B cell (primary cell): ENCODE measurements around the gene MAP3K13. TPM values are rescaled to one million over a fixed set of nuclear protein-coding genes. Genes with fewer than 3 reads are reported as not detected.

Source experiments
- ATAC-seq: fragments of 200-7000 bp; cut with Tn5 transposase; one replicate; pipeline ENCODE4 v1.10.0; 2021; ENCODE audit warnings: low read depth, mild to moderate bottlenecking, moderate number of reproducible peaks, moderate library complexity
- CTCF ChIA-PET: fragments of 350-600 bp; sonication (Branson Sonifier 250); formaldehyde crosslinking; loops from one replicate; lab custom pipeline; 2021; ENCODE audit warnings: antibody characterized with exemption, inconsistent platforms; lab: Charles Lee
- POLR2A ChIA-PET: fragments of 350-600 bp; sonication (Branson Sonifier 250); formaldehyde crosslinking; loops from one replicate; lab custom pipeline; 2021; ENCODE audit warnings: antibody characterized with exemption; lab: Charles Lee
- DNase-seq: peaks from one replicate; pipeline ENCODE4 v3.0.0; 2013
- H2AFZ ChIP-seq: 2 replicates; pipeline ENCODE4 v1.6.1; 2012; ENCODE audit warnings: mild to moderate bottlenecking, low read depth, low read length; ENCODE audit not compliant: insufficient read depth, poor library complexity, severe bottlenecking
- H3K27ac ChIP-seq, 2 donors: 1 replicate in 1 of 2; 2 replicates in 1 of 2; pipeline ENCODE4 v1.5.1; 2012 to 2013; ENCODE audit warnings: low read length in 2 of 2, mild to moderate bottlenecking in 2 of 2, moderate library complexity in 1 of 2
- H3K27me3 ChIP-seq, 4 experiments: fragments of 200-600 bp in 1 of 4; sonication (generic) in 1 of 4; replicated peaks in 1 of 4; 1 replicate in 2 of 4; 2 replicates in 2 of 4; pipeline versions ENCODE4 v1.6.1 to v1.7.0; 2013 to 2016; ENCODE audit warnings: low read length in 3 of 4, mild to moderate bottlenecking in 2 of 4, mixed read lengths in 1 of 4, moderate library complexity in 1 of 4; ENCODE audit not compliant: insufficient read depth in 4 of 4, control insufficient read depth in 3 of 4; ENCODE audit errors: control extremely low read depth in 1 of 4
- H3K36me3 ChIP-seq, 2 experiments: replicated peaks in 1 of 2; 1 replicate in 1 of 2; 2 replicates in 1 of 2; pipeline versions ENCODE4 v1.6.1 to v1.7.1; 2013; ENCODE audit warnings: low read length in 1 of 2; ENCODE audit not compliant: insufficient read depth in 2 of 2, control insufficient read depth in 1 of 2; ENCODE audit errors: control extremely low read depth in 1 of 2, extremely low read depth in 1 of 2
- H3K4me1 ChIP-seq, 2 donors: fragments of 200-600 bp in 1 of 2; sonication (generic) in 1 of 2; 1 replicate in 1 of 2; 2 replicates in 1 of 2; pipeline versions ENCODE4 v1.5.1 to v1.6.1; 2013 to 2017; ENCODE audit warnings: low read length in 2 of 2; ENCODE audit not compliant: control insufficient read depth in 2 of 2, insufficient read depth in 2 of 2
- H3K4me2 ChIP-seq: replicated peaks from 2 replicates; pipeline ENCODE3; 2012; ENCODE audit warnings: mild to moderate bottlenecking, low read depth, low read length; ENCODE audit not compliant: poor library complexity, severe bottlenecking
- H3K4me3 ChIP-seq, 5 experiments: fragments of 200-600 bp in 1 of 5; sonication (generic) in 1 of 5; 1 replicate in 3 of 5; 2 replicates in 2 of 5; pipeline versions ENCODE4 v1.5.1 to v1.7.0; 2011 to 2016; ENCODE audit warnings: low read length in 4 of 5, mild to moderate bottlenecking in 4 of 5, low read depth in 2 of 5, control low read depth in 1 of 5, moderate library complexity in 1 of 5; ENCODE audit not compliant: insufficient read depth in 1 of 5; ENCODE audit errors: control extremely low read depth in 1 of 5, extremely low read depth in 1 of 5
- H3K79me2 ChIP-seq: fragments of 200-600 bp; sonication (generic); one replicate; pipeline ENCODE4 v1.6.0; 2016; ENCODE audit warnings: low read length; ENCODE audit not compliant: control insufficient read depth, insufficient read depth
- H3K9ac ChIP-seq: fragments of 200-600 bp; sonication (generic); 2 replicates; pipeline ENCODE4 v1.6.1; 2017; ENCODE audit warnings: mild to moderate bottlenecking, low read length, moderate library complexity
- H3K9me3 ChIP-seq, 3 donors: one replicate each; pipeline versions ENCODE4 v1.6.1 to v1.7.1; 2013; ENCODE audit warnings: low read length in 2 of 3; ENCODE audit not compliant: control insufficient read depth in 2 of 3, insufficient read depth in 1 of 3; ENCODE audit errors: control extremely low read depth in 1 of 3
- H4K20me1 ChIP-seq: 2 replicates; pipeline ENCODE4 v1.6.0; 2012; ENCODE audit warnings: mild to moderate bottlenecking, low read length; ENCODE audit not compliant: insufficient read depth, control insufficient read depth, poor library complexity, severe bottlenecking
- H3K27ac Mint-ChIP-seq: one replicate; pipeline ENCODE4 v1.8.0; 2021; ENCODE audit warnings: mixed read lengths
- H3K27me3 Mint-ChIP-seq: one replicate; pipeline ENCODE4 v1.8.0; 2021; ENCODE audit warnings: mixed read lengths
- H3K4me1 Mint-ChIP-seq: one replicate; pipeline ENCODE4 v1.8.0; 2021; ENCODE audit warnings: mixed read lengths
- H3K4me3 Mint-ChIP-seq: one replicate; pipeline ENCODE4 v1.8.0; 2021; ENCODE audit warnings: mixed read lengths
- H3K9me3 Mint-ChIP-seq: one replicate; pipeline ENCODE4 v1.8.0; 2022; ENCODE audit warnings: mixed read lengths; ENCODE audit not compliant: insufficient read depth
- EZH2 ChIP-seq: IDR thresholded peaks from 2 replicates; pipeline ENCODE4 v1.6.1; 2012; ENCODE audit warnings: borderline replicate concordance, low read depth, mild to moderate bottlenecking, moderate library complexity, low read length; ENCODE audit not compliant: insufficient read depth, poor library complexity, severe bottlenecking
- WGBS: methylation state at CpG from one replicate; pipeline ENCODE4 v1.1.5; 2013; ENCODE audit warnings: missing lambda C conversion rate; ENCODE audit not compliant: insufficient coverage; 5-methylcytosine and 5-hydroxymethylcytosine counted together
- intact Hi-C: fragments of 100-400 bp; cut with micrococcal nuclease; formaldehyde crosslinking; loops from one replicate; pipeline ENCODE4 v1.10.0; 2022
- polyA plus RNA-seq: library from polyadenylated mRNA; depleted of rRNA; stranded (reverse); fragments of >200 nt; gene quantifications from 2 replicates; pipeline ENCODE4 v1.2.3, GENCODE V29; 2012
- total RNA-seq, 2 donors: library from RNA; stranded (reverse); fragments of 120-200 nt in 1 of 2; gene quantifications; 1 replicate in 1 of 2; 2 replicates in 1 of 2; pipeline versions ENCODE4 v1.2.3 to v1.2.4, GENCODE V29; 2013 to 2022
- TF ChIP-seq, protein P1 (sequence below): fragments of 200-600 bp; IDR thresholded peaks from one replicate; pipeline ENCODE4 v1.8.0; 2022; ENCODE audit warnings: antibody characterized with exemption, mild to moderate bottlenecking

Gene MAP3K13
- total and polyA plus RNA-seq, 2 donors (not counting 1 experiment from before 2014, with no cell fraction given) = 5.7 to 9.2 TPM

DNA sequence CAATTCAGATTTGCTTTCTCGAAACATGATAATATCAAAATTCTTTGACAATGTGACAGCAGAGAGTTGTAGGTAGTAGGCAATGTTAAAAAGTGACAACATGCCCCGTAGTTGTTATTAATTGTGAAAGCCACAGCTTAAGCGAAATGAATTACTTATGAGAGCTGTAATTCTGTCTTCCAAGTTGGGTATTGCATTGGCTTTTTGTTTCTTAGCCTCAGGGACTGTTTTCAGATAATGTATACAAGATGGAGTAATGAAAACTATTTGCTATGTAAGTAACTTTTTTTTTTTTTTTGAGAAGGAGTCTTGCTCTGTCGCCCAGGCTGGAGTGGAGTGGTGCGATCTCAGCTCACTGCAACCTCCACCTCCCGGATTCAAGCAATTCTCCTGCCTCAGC, 43.1 kb upstream of the MAP3K13 start:
- no peak for DNase-seq
- Histone ChIP-seq H3K4me2 (no peak overlapping the region), H3K27me3 (peaks cover 0 to 3% (median 3%) of the 10 kb centered on the region in 4 experiments), H3K4me3 (no peak overlapping the region), H3K79me2 (no peaks in the 10 kb centered on the region), H3K4me1 (no peaks in the 10 kb centered on the region), H4K20me1 (no peaks in the 10 kb centered on the region), H3K36me3 (no peaks in the 10 kb centered on the region), H3K9ac (no peak overlapping the region), H2AFZ (no peak overlapping the region), H3K27ac (no peak overlapping the region), H3K9me3 (no peaks in the 10 kb centered on the region)
- no peak for ATAC-seq
- POLR2A ChIA-PET = no interaction called here
- TF ChIP-seq EZH2 = no peak
- TF ChIP-seq, protein P1, sequence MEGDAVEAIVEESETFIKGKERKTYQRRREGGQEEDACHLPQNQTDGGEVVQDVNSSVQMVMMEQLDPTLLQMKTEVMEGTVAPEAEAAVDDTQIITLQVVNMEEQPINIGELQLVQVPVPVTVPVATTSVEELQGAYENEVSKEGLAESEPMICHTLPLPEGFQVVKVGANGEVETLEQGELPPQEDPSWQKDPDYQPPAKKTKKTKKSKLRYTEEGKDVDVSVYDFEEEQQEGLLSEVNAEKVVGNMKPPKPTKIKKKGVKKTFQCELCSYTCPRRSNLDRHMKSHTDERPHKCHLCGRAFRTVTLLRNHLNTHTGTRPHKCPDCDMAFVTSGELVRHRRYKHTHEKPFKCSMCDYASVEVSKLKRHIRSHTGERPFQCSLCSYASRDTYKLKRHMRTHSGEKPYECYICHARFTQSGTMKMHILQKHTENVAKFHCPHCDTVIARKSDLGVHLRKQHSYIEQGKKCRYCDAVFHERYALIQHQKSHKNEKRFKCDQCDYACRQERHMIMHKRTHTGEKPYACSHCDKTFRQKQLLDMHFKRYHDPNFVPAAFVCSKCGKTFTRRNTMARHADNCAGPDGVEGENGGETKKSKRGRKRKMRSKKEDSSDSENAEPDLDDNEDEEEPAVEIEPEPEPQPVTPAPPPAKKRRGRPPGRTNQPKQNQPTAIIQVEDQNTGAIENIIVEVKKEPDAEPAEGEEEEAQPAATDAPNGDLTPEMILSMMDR = no peak
- intact Hi-C loops = no loop called here
- peaks cover 5% of the 10 kb centered on the region for H3K27me3 Mint-ChIP-seq
- no peaks in the 10 kb centered on the region for H3K9me3 Mint-ChIP-seq
- no peak overlapping the region for H3K27ac Mint-ChIP-seq
- CTCF ChIA-PET = no interaction called here
- H3K4me1 Mint-ChIP-seq = no peaks in the 10 kb centered on the region
- no peak overlapping the region for H3K4me3 Mint-ChIP-seq
- 77% methylated on average over 2 of the region's 6 CpGs for WGBS

DNA sequence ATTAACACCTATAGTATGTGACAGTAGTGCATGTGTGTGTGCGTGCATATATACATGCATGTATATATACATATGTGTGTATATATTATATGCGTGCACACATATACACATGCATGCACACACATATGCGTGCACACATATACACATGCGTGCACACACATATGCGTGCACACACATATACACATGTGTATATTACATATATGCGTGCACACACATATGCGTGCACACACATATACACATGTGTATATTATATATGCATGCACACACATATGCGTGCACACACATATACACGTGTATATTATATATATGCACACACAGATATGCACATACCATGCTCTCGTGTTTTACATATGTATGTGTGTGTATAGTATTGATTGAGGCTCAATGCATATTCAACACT, 42.0 kb upstream of the MAP3K13 start:
- peaks cover 0 to 3% (median 1%) of the 10 kb centered on the region in 4 experiments for H3K27me3 ChIP-seq
- H4K20me1 ChIP-seq = no peaks in the 10 kb centered on the region
- H3K9me3 ChIP-seq = no peaks in the 10 kb centered on the region
- no peak overlapping the region for H3K4me3 ChIP-seq
- no peak overlapping the region for H3K27ac ChIP-seq
- H3K4me1 ChIP-seq = no peaks in the 10 kb centered on the region
- no peak overlapping the region for H2AFZ ChIP-seq
- Mint-ChIP-seq H3K27me3 (peaks cover 5% of the 10 kb centered on the region), H3K9me3 (no peaks in the 10 kb centered on the region), H3K4me1 (no peaks in the 10 kb centered on the region), H3K27ac (no peak overlapping the region), H3K4me3 (no peak overlapping the region)
- no peak overlapping the region for H3K9ac ChIP-seq
- intact Hi-C loops = no loop called here
- no peak overlapping the region for H3K4me2 ChIP-seq
- no peak for TF ChIP-seq EZH2
- TF ChIP-seq, protein P1 = no peak
- no CpG with 5 or more reads among the region's 10 CpGs for WGBS
- ChIA-PET CTCF (interaction anchor here (1.2 kb wide), 1 partner anchor 9 kb away, joined by 5 read pairs; no protein-coding TSS in a partner anchor), POLR2A (no interaction called here)
- H3K79me2 ChIP-seq = no peaks in the 10 kb centered on the region
- no peaks in the 10 kb centered on the region for H3K36me3 ChIP-seq
- DNase-seq = no peak
- ATAC-seq = no peak
